K562 (cell line): Measurements from ENCODE around the gene CNDP2. TPM values are rescaled to one million over a fixed set of nuclear protein-coding genes. Genes with fewer than 3 reads are reported as not detected.

Source experiments
- EGR1 ChIP-seq: fragments of 450-650 bp; conservative IDR thresholded peaks from 2 replicates; pipeline ENCODE4 v1.6.1; 2017; ENCODE audit warnings: mild to moderate bottlenecking
- EWSR1 ChIP-seq: fragments of 450-650 bp; IDR thresholded peaks from 2 replicates; pipeline ENCODE4 v1.6.1; 2018; ENCODE audit warnings: borderline replicate concordance, mild to moderate bottlenecking, low read depth, moderate library complexity; ENCODE audit not compliant: partially characterized antibody
- HDAC8 ChIP-seq: fragments of 450-650 bp; IDR thresholded peaks from 2 replicates; pipeline ENCODE4 v1.6.1; 2016; ENCODE audit warnings: mild to moderate bottlenecking, missing genetic modification characterization, moderate library complexity, missing compliant biosample characterization
- HDGF ChIP-seq: fragments of 450-650 bp; IDR thresholded peaks from 2 replicates; pipeline ENCODE4 v1.6.1; 2016
- KAT2B ChIP-seq: IDR thresholded peaks from one replicate; pipeline ENCODE4 v1.6.1; 2012; ENCODE audit warnings: low read depth, mild to moderate bottlenecking, control low read depth, inconsistent platforms, low read length, moderate library complexity
- PCBP1 ChIP-seq: fragments of 200-400 bp; formaldehyde crosslinking; IDR thresholded peaks from 2 replicates; pipeline ENCODE4 v1.6.1; 2018; ENCODE audit warnings: mild to moderate bottlenecking, low read depth, low read length; ENCODE audit not compliant: poor library complexity, severe bottlenecking
- PURB ChIP-seq: sonication (generic); formaldehyde crosslinking; IDR thresholded peaks from 2 replicates; pipeline ENCODE4 v1.9.0; 2021; ENCODE audit warnings: low read depth, mild to moderate bottlenecking, missing genetic modification reagents
- RBM17 ChIP-seq: fragments of 200-400 bp; formaldehyde crosslinking; IDR thresholded peaks from 2 replicates; pipeline ENCODE4 v1.6.1; 2017; ENCODE audit warnings: low read depth, mild to moderate bottlenecking, low read length, borderline replicate concordance
- ZNF140 ChIP-seq: fragments of 250-450 bp; sonication (Bioruptor Pico); IDR thresholded peaks from 2 replicates; pipeline ENCODE4 v1.8.0; 2021; ENCODE audit warnings: moderate library complexity, mild to moderate bottlenecking, inconsistent platforms
- polyA plus RNA-seq, 8 experiments: library from polyadenylated mRNA; depleted of rRNA in 4 of 8; stranded (reverse) in 5 of 8; unstranded in 3 of 8; fragments of >200 nt; fragmentation: Nextera tagmentation in 2 of 8; fragmentation: Illumina TruSeq in 1 of 8; extraction: Ambion mirVana in 2 of 8; extraction: Trizol in 1 of 8; gene quantifications; 2 replicates each; pipeline versions ENCODE4 v1.2.1 to v1.2.3, GENCODE V29; 2011 to 2014; ENCODE audit warnings: inconsistent platforms in 1 of 8, missing spikeins in 1 of 8
- total RNA-seq, 7 experiments: library from RNA; depleted of rRNA in 6 of 7; stranded (reverse); fragments of >200 nt in 6 of 7; fragmentation: Illumina TruSeq in 2 of 7; extraction: Trizol in 2 of 7; gene quantifications; 2 replicates each; pipeline versions ENCODE4 v1.2.1 to v1.2.3, GENCODE V29; 2011 to 2021; ENCODE audit warnings: low replicate concordance in 1 of 7
- TF ChIP-seq, protein P1 (sequence below): fragments of 450-650 bp; IDR thresholded peaks from 2 replicates; pipeline ENCODE4 v1.6.1; 2016; ENCODE audit warnings: low read depth
- TF ChIP-seq, protein P2 (sequence below): fragments of 250-450 bp; sonication (Bioruptor Pico); IDR thresholded peaks from 2 replicates; pipeline ENCODE4 v1.8.0; 2021; ENCODE audit warnings: mild to moderate bottlenecking, moderate library complexity
- TF ChIP-seq, protein P3 (sequence below): sonication (generic); formaldehyde crosslinking; IDR thresholded peaks from 2 replicates; pipeline ENCODE4 v1.8.1; 2023; ENCODE audit warnings: missing genetic modification reagents, mild to moderate bottlenecking, borderline replicate concordance

The CNDP2 gene
- total and polyA plus RNA-seq, 9 of the 15 experiments (the other 6 are each of a cell fraction or from before 2014, with no cell fraction given), result 34.1 to 128 (median 53.8) TPM

GRCh38 chr18:74513883-74514205, 17.7 kb downstream of the CNDP2 start (continued):
- TF ChIP-seq, protein P1, sequence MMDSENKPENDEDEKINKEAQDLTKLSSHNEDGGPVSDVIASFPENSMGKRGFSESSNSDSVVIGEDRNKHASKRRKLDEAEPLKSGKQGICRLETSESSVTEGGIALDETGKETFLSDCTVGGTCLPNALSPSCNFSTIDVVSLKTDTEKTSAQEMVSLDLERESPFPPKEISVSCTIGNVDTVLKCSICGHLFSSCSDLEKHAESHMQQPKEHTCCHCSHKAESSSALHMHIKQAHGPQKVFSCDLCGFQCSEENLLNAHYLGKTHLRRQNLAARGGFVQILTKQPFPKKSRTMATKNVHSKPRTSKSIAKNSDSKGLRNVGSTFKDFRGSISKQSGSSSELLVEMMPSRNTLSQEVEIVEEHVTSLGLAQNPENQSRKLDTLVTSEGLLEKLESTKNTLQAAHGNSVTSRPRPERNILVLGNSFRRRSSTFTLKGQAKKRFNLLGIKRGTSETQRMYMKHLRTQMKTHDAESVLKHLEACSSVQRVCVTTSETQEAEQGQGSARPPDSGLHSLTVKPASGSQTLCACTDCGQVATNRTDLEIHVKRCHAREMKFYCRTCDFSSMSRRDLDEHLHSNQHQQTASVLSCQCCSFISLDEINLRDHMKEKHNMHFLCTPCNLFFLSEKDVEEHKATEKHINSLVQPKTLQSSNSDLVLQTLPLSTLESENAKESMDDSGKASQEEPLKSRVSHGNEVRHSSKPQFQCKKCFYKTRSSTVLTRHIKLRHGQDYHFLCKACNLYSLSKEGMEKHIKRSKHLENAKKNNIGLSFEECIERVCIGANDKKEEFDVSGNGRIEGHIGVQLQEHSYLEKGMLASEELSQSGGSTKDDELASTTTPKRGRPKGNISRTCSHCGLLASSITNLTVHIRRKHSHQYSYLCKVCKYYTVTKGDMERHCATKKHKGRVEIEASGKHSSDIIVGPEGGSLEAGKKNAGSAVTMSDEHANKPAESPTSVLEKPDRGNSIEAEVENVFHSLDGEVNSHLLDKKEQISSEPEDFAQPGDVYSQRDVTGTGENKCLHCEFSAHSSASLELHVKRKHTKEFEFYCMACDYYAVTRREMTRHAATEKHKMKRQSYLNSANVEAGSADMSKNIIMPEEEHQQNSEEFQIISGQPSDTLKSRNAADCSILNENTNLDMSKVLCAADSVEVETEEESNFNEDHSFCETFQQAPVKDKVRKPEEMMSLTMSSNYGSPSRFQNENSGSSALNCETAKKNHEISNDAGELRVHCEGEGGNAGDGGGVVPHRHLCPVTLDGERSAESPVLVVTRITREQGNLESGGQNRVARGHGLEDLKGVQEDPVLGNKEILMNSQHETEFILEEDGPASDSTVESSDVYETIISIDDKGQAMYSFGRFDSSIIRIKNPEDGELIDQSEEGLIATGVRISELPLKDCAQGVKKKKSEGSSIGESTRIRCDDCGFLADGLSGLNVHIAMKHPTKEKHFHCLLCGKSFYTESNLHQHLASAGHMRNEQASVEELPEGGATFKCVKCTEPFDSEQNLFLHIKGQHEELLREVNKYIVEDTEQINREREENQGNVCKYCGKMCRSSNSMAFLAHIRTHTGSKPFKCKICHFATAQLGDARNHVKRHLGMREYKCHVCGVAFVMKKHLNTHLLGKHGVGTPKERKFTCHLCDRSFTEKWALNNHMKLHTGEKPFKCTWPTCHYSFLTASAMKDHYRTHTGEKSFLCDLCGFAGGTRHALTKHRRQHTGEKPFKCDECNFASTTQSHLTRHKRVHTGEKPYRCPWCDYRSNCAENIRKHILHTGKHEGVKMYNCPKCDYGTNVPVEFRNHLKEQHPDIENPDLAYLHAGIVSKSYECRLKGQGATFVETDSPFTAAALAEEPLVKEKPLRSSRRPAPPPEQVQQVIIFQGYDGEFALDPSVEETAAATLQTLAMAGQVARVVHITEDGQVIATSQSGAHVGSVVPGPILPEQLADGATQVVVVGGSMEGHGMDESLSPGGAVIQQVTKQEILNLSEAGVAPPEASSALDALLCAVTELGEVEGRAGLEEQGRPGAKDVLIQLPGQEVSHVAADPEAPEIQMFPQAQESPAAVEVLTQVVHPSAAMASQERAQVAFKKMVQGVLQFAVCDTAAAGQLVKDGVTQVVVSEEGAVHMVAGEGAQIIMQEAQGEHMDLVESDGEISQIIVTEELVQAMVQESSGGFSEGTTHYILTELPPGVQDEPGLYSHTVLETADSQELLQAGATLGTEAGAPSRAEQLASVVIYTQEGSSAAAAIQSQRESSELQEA, result no peak
- TF ChIP-seq PURB (CRISPR knock-in tag), result no peak
- TF ChIP-seq KAT2B, result no peak
- TF ChIP-seq, protein P2, sequence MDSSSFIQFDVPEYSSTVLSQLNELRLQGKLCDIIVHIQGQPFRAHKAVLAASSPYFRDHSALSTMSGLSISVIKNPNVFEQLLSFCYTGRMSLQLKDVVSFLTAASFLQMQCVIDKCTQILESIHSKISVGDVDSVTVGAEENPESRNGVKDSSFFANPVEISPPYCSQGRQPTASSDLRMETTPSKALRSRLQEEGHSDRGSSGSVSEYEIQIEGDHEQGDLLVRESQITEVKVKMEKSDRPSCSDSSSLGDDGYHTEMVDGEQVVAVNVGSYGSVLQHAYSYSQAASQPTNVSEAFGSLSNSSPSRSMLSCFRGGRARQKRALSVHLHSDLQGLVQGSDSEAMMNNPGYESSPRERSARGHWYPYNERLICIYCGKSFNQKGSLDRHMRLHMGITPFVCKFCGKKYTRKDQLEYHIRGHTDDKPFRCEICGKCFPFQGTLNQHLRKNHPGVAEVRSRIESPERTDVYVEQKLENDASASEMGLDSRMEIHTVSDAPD (CRISPR knock-in tag), result no peak
- no peak for TF ChIP-seq PCBP1
- TF ChIP-seq, protein P3, sequence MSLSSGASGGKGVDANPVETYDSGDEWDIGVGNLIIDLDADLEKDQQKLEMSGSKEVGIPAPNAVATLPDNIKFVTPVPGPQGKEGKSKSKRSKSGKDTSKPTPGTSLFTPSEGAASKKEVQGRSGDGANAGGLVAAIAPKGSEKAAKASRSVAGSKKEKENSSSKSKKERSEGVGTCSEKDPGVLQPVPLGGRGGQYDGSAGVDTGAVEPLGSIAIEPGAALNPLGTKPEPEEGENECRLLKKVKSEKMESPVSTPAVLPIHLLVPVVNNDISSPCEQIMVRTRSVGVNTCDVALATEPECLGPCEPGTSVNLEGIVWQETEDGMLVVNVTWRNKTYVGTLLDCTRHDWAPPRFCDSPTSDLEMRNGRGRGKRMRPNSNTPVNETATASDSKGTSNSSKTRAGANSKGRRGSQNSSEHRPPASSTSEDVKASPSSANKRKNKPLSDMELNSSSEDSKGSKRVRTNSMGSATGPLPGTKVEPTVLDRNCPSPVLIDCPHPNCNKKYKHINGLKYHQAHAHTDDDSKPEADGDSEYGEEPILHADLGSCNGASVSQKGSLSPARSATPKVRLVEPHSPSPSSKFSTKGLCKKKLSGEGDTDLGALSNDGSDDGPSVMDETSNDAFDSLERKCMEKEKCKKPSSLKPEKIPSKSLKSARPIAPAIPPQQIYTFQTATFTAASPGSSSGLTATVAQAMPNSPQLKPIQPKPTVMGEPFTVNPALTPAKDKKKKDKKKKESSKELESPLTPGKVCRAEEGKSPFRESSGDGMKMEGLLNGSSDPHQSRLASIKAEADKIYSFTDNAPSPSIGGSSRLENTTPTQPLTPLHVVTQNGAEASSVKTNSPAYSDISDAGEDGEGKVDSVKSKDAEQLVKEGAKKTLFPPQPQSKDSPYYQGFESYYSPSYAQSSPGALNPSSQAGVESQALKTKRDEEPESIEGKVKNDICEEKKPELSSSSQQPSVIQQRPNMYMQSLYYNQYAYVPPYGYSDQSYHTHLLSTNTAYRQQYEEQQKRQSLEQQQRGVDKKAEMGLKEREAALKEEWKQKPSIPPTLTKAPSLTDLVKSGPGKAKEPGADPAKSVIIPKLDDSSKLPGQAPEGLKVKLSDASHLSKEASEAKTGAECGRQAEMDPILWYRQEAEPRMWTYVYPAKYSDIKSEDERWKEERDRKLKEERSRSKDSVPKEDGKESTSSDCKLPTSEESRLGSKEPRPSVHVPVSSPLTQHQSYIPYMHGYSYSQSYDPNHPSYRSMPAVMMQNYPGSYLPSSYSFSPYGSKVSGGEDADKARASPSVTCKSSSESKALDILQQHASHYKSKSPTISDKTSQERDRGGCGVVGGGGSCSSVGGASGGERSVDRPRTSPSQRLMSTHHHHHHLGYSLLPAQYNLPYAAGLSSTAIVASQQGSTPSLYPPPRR (CRISPR knock-in tag), result no peak
- TF ChIP-seq EWSR1, result no peak
- TF ChIP-seq HDAC8, result no peak
- TF ChIP-seq EGR1, result no peak
- TF ChIP-seq HDGF, result no peak
- no peak for TF ChIP-seq ZNF140 (CRISPR knock-in tag)
- TF ChIP-seq RBM17, result no peak
- TF ChIP-seq, all 486 proteins: peak for 0
